IMR-90 (cell line): ENCODE measurements around the gene PHACTR3.
"Not testable (repeated sequence)": the region's sequence is repeated elsewhere in the genome, so short reads cannot be mapped to it uniquely, and the experiment has no call there.

Source experiments
- CHD1 ChIP-seq: IDR thresholded peaks from 2 replicates; pipeline ENCODE4 v1.6.1; 2012; ENCODE audit warnings: low read depth, low read length, improper control_type of control experiment
- CTCF ChIP-seq: conservative IDR thresholded peaks from 2 replicates; pipeline ENCODE4 v1.5.1; 2012; ENCODE audit warnings: mild to moderate bottlenecking, low read depth, low read length, improper control_type of control experiment
- FOS ChIP-seq: fragments of 150-350 bp; IDR thresholded peaks from 2 replicates; pipeline ENCODE4 v1.6.1; 2016; ENCODE audit warnings: low read depth, low read length
- MXI1 ChIP-seq: IDR thresholded peaks from 2 replicates; pipeline ENCODE4 v1.6.1; 2012; ENCODE audit warnings: low read depth, mild to moderate bottlenecking, low read length, moderate library complexity, borderline replicate concordance
- POLR2A ChIP-seq: IDR thresholded peaks from 2 replicates; pipeline ENCODE4 v1.6.1; 2012; ENCODE audit warnings: mild to moderate bottlenecking, low read depth, low read length
- RCOR1 ChIP-seq: IDR thresholded peaks from 2 replicates; pipeline ENCODE4 v1.6.1; 2012; ENCODE audit warnings: mild to moderate bottlenecking, low read length, improper control_type of control experiment; ENCODE audit not compliant: insufficient replicate concordance
- TF ChIP-seq, protein P1 (sequence below): fragments of 150-350 bp; IDR thresholded peaks from 2 replicates; pipeline ENCODE4 v1.6.1; 2016; ENCODE audit warnings: low read depth, mild to moderate bottlenecking, low read length, moderate library complexity, borderline replicate concordance

DNA sequence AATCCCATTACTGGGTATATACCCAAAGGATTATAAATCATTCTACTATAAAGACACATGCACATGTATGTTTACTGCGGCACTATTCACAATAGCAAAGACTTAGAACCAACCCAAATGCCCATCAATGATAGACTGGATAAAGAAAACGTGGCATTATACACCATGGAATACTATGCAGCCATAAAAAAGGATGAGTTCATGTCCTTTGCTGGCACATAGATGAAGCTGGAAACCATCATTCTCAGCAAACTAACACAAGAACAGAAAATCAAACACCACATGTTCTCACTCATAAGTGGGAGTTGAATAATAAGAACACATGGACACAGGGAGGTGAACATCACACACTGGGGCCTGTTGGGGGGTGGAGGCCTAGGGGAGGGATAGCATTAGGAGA lies 285.7 kb downstream of the PHACTR3 start:
- not testable (repeated sequence) for TF ChIP-seq CHD1, FOS, CTCF, POLR2A, RCOR1, MXI1
- TF ChIP-seq, protein P1, sequence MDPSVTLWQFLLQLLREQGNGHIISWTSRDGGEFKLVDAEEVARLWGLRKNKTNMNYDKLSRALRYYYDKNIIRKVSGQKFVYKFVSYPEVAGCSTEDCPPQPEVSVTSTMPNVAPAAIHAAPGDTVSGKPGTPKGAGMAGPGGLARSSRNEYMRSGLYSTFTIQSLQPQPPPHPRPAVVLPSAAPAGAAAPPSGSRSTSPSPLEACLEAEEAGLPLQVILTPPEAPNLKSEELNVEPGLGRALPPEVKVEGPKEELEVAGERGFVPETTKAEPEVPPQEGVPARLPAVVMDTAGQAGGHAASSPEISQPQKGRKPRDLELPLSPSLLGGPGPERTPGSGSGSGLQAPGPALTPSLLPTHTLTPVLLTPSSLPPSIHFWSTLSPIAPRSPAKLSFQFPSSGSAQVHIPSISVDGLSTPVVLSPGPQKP: not testable (repeated sequence)
